HUES6 (cell line): ENCODE results near the gene PPTC7.
"Not testable (repeated sequence)": the region's sequence is repeated elsewhere in the genome, so short reads cannot be mapped to it uniquely, and the experiment has no call there.

Experiments
- H3K27ac ChIP-seq: 2 replicates; pipeline ENCODE4 v1.7.0; 2013; ENCODE audit warnings: low read depth, mild to moderate bottlenecking, low read length, inconsistent platforms
- H3K27me3 ChIP-seq: 2 replicates; pipeline ENCODE4 v1.6.1; 2013; ENCODE audit warnings: low read length; ENCODE audit not compliant: control insufficient read depth, insufficient read depth
- H3K36me3 ChIP-seq: 2 replicates; pipeline ENCODE4 v1.6.1; 2013; ENCODE audit warnings: low read length; ENCODE audit not compliant: control insufficient read depth, insufficient read depth
- H3K4me1 ChIP-seq: 2 replicates; pipeline ENCODE4 v1.6.1; 2013; ENCODE audit warnings: low read length; ENCODE audit not compliant: control insufficient read depth, insufficient read depth
- H3K4me3 ChIP-seq: 2 replicates; pipeline ENCODE4 v1.5.1; 2013; ENCODE audit warnings: low read depth, low read length
- H3K9ac ChIP-seq: one replicate; pipeline ENCODE4 v1.6.1; 2013; ENCODE audit warnings: mild to moderate bottlenecking, low read length
- H3K9me3 ChIP-seq: 2 replicates; pipeline ENCODE4 v1.6.1; 2013; ENCODE audit warnings: low read depth, low read length; ENCODE audit not compliant: control insufficient read depth, insufficient read depth

PPTC7 gene

GRCh38 chr12:110569838-110570237 lies 13.3 kb downstream of the PPTC7 start:
- not testable (repeated sequence) for H3K4me3 ChIP-seq, H3K36me3 ChIP-seq, H3K27me3 ChIP-seq, H3K4me1 ChIP-seq, H3K27ac ChIP-seq, H3K9ac ChIP-seq
- peaks cover 31% of the 10 kb centered on the region for H3K9me3 ChIP-seq

- Histone ChIP-seq H3K9me3 (peaks cover 31% of the 10 kb centered on the region), H3K27ac (no peak overlapping the region), H3K27me3 (no peaks in the 10 kb centered on the region), H3K36me3 (peaks cover 2% of the 10 kb centered on the region; the same call in 1 of the 2 replicates), H3K4me1 (no peaks in the 10 kb centered on the region), H3K9ac (no peak overlapping the region), H3K4me3 (no peak overlapping the region)
Observed at GRCh38 chr12:110568752-110569151, 14.4 kb downstream of the PPTC7 start.

GRCh38 chr12:110566993-110567392 lies 16.1 kb downstream of the PPTC7 start:
- Histone ChIP-seq H3K27ac (no peak overlapping the region), H3K36me3 (no peaks in the 10 kb centered on the region), H3K9ac (no peak overlapping the region), H3K4me1 (no peaks in the 10 kb centered on the region), H3K4me3 (no peak overlapping the region), H3K27me3 (no peaks in the 10 kb centered on the region), H3K9me3 (peaks cover 22% of the 10 kb centered on the region)

GRCh38 chr12:110565894-110566871 lies 16.9 kb downstream of the PPTC7 start:
- Histone ChIP-seq H3K36me3 (no peaks in the 10 kb centered on the region), H3K27ac (no peak overlapping the region), H3K9me3 (peaks cover 14% of the 10 kb centered on the region), H3K9ac (no peak overlapping the region), H3K4me1 (no peaks in the 10 kb centered on the region), H3K27me3 (no peaks in the 10 kb centered on the region), H3K4me3 (no peak overlapping the region)

GRCh38 chr12:110564471-110564991 lies 18.6 kb downstream of the PPTC7 start:
- Histone ChIP-seq H3K27ac (no peak overlapping the region), H3K4me1 (no peaks in the 10 kb centered on the region)

GRCh38 chr12:110563702-110564470 lies 19.2 kb downstream of the PPTC7 start:
- Histone ChIP-seq H3K27ac (no peak overlapping the region), H3K4me3 (no peak overlapping the region), H3K27me3 (no peaks in the 10 kb centered on the region), H3K4me1 (no peaks in the 10 kb centered on the region), H3K9ac (no peak overlapping the region), H3K9me3 (peaks cover 5% of the 10 kb centered on the region), H3K36me3 (no peaks in the 10 kb centered on the region)

More at GRCh38 chr12:110564471-110564991, 18.6 kb downstream of the PPTC7 start:
- Histone ChIP-seq H3K9ac (no peak overlapping the region), H3K36me3 (no peaks in the 10 kb centered on the region), H3K27me3 (no peaks in the 10 kb centered on the region), H3K9me3 (peaks cover 10% of the 10 kb centered on the region), H3K4me3 (no peak overlapping the region)

GRCh38 chr12:110562386-110562785 lies 20.7 kb downstream of the PPTC7 start:
- not testable (repeated sequence) for H3K27me3 ChIP-seq, H3K27ac ChIP-seq, H3K9ac ChIP-seq, H3K36me3 ChIP-seq, H3K9me3 ChIP-seq, H3K4me3 ChIP-seq, H3K4me1 ChIP-seq

- Histone ChIP-seq H3K9me3 (no peaks in the 10 kb centered on the region), H3K27ac (no peak overlapping the region), H3K9ac (no peak overlapping the region), H3K27me3 (no peaks in the 10 kb centered on the region), H3K36me3 (no peaks in the 10 kb centered on the region), H3K4me1 (no peaks in the 10 kb centered on the region), H3K4me3 (no peak overlapping the region)
Observed at GRCh38 chr12:110561471-110562201, 21.5 kb downstream of the PPTC7 start.

GRCh38 chr12:110560946-110561345 lies 22.2 kb downstream of the PPTC7 start:
- Histone ChIP-seq H3K4me3 (no peak overlapping the region), H3K9me3 (no peaks in the 10 kb centered on the region), H3K27ac (no peak overlapping the region), H3K36me3 (no peaks in the 10 kb centered on the region), H3K9ac (no peak overlapping the region), H3K4me1 (no peaks in the 10 kb centered on the region), H3K27me3 (no peaks in the 10 kb centered on the region)

- H3K4me3 ChIP-seq, result no peak overlapping the region
- no peaks in the 10 kb centered on the region for H3K4me1 ChIP-seq
- H3K27me3 ChIP-seq, result no peaks in the 10 kb centered on the region
- no peak overlapping the region for H3K9ac ChIP-seq
- H3K27ac ChIP-seq, result no peak overlapping the region
- H3K9me3 ChIP-seq, result no peaks in the 10 kb centered on the region
- H3K36me3 ChIP-seq, result no peaks in the 10 kb centered on the region
Observed at GRCh38 chr12:110560048-110560447, 23.1 kb downstream of the PPTC7 start.
